ACC112 (cell line): ENCODE results near the gene RBM11.
A peak's percentile ranks its signal among the peaks of the same experiment; 100 is the strongest.
"Not testable (repeated sequence)": the region's sequence is repeated elsewhere in the genome, so short reads cannot be mapped to it uniquely, and the experiment has no call there.

ENCODE experiments used
- H2AFZ ChIP-seq: fragments of 200-600 bp; sonication (generic); one replicate; pipeline ENCODE4 v1.6.0; 2017; ENCODE audit warnings: antibody characterized with exemption, low read length; ENCODE audit not compliant: unreplicated experiment
- H3K27ac ChIP-seq: fragments of 200-600 bp; sonication (generic); 2 replicates; pipeline ENCODE4 v1.5.1; 2014; ENCODE audit warnings: low read depth, mild to moderate bottlenecking, antibody characterized with exemption, low read length, moderate library complexity
- H3K27me3 ChIP-seq: fragments of 200-600 bp; sonication (generic); 2 replicates; pipeline ENCODE4 v1.6.1; 2014; ENCODE audit warnings: mild to moderate bottlenecking, antibody characterized with exemption, low read length, moderate library complexity, mixed read lengths; ENCODE audit not compliant: insufficient read depth
- H3K36me3 ChIP-seq: fragments of 200-600 bp; sonication (generic); 2 replicates; pipeline ENCODE4 v1.6.1; 2016; ENCODE audit warnings: mild to moderate bottlenecking, antibody characterized with exemption, low read length, moderate library complexity, mixed read lengths; ENCODE audit not compliant: insufficient read depth
- H3K4me1 ChIP-seq: fragments of 200-600 bp; sonication (generic); one replicate; pipeline ENCODE4 v1.6.1; 2016; ENCODE audit warnings: low read length, mixed read lengths; ENCODE audit not compliant: insufficient read depth, unreplicated experiment, control insufficient read depth
- H3K4me3 ChIP-seq: fragments of 200-600 bp; sonication (generic); 2 replicates; pipeline ENCODE4 v1.5.1; 2014; ENCODE audit warnings: mild to moderate bottlenecking, low read depth, low read length
- H3K79me2 ChIP-seq: fragments of 200-600 bp; sonication (generic); one replicate; pipeline ENCODE4 v1.6.0; 2016; ENCODE audit warnings: low read length; ENCODE audit not compliant: control insufficient read depth, unreplicated experiment, insufficient read depth

RBM11 gene

GRCh38 chr21:14215971-14216641, at the start of gene RBM11:
RBM11 (plus strand) TSS chr21:14216157; CDS start chr21:14216187, 30 bp downstream.
- H2AFZ ChIP-seq = peak within 1 kb of the TSS; percentile 20
- no peak within 1 kb of the TSS for H3K27ac ChIP-seq
- H3K27me3 ChIP-seq = peaks cover 49% of the 10 kb centered on the region
- H3K4me1 ChIP-seq = peaks cover 3% of the 10 kb centered on the region
- peak within 1 kb of the TSS; percentile 70 for H3K4me3 ChIP-seq
- H3K79me2 ChIP-seq = no peaks in the 10 kb centered on the region
- no peaks in the 10 kb centered on the region for H3K36me3 ChIP-seq

GRCh38 chr21:14166463-14167223, 49.3 kb upstream of the RBM11 start:
- not testable (repeated sequence) for H3K4me3 ChIP-seq, H3K36me3 ChIP-seq, H3K27ac ChIP-seq, H3K27me3 ChIP-seq, H3K79me2 ChIP-seq, H2AFZ ChIP-seq, H3K4me1 ChIP-seq

- H2AFZ ChIP-seq = no peak overlapping the region
- peaks cover 37% of the 10 kb centered on the region for H3K27me3 ChIP-seq
- H3K36me3 ChIP-seq = no peaks in the 10 kb centered on the region
- no peaks in the 10 kb centered on the region for H3K79me2 ChIP-seq
- no peak overlapping the region for H3K27ac ChIP-seq
- H3K4me1 ChIP-seq = no peaks in the 10 kb centered on the region
- no peak overlapping the region for H3K4me3 ChIP-seq
Measured at GRCh38 chr21:14206222-14206621, 9.7 kb upstream of the RBM11 start.

- H3K36me3 ChIP-seq = no peaks in the 10 kb centered on the region
- peaks cover 55% of the 10 kb centered on the region for H3K27me3 ChIP-seq
- H2AFZ ChIP-seq = no peak within 1 kb of the TSS
- no peaks in the 10 kb centered on the region for H3K4me1 ChIP-seq
- no peak within 1 kb of the TSS for H3K4me3 ChIP-seq
- H3K27ac ChIP-seq = no peak within 1 kb of the TSS
- H3K79me2 ChIP-seq = no peaks in the 10 kb centered on the region
Measured at GRCh38 chr21:14210738-14211137, 5.2 kb upstream of the RBM11 start, which contains the start of gene LIPI. LIPI (minus strand) TSS chr21:14210955; CDS start chr21:14210845, 110 bp downstream.

- Histone ChIP-seq H3K36me3 (no peaks in the 10 kb centered on the region), H3K79me2 (no peaks in the 10 kb centered on the region), H2AFZ (no peak overlapping the region), H3K4me1 (peaks cover 3% of the 10 kb centered on the region), H3K27me3 (peaks cover 56% of the 10 kb centered on the region), H3K27ac (no peak overlapping the region), H3K4me3 (no peak overlapping the region)
Measured at GRCh38 chr21:14213164-14213563, 2.8 kb upstream of the RBM11 start.

GRCh38 chr21:14223365-14223764, 7.4 kb downstream of the RBM11 start:
- Histone ChIP-seq H3K4me1 (no peaks in the 10 kb centered on the region), H3K27me3 (peaks cover 9% of the 10 kb centered on the region), H3K27ac (no peak overlapping the region), H3K79me2 (no peaks in the 10 kb centered on the region), H3K4me3 (no peak overlapping the region), H3K36me3 (no peaks in the 10 kb centered on the region), H2AFZ (no peak overlapping the region)

GRCh38 chr21:14229399-14229798, 13.4 kb downstream of the RBM11 start:
- Histone ChIP-seq H3K36me3 (no peaks in the 10 kb centered on the region), H3K4me3 (no peak overlapping the region), H3K4me1 (no peaks in the 10 kb centered on the region), H3K79me2 (no peaks in the 10 kb centered on the region), H3K27ac (no peak overlapping the region), H2AFZ (no peak overlapping the region), H3K27me3 (no peaks in the 10 kb centered on the region; the same call in 1 of the 2 replicates)

GRCh38 chr21:14235101-14235500, 19.1 kb downstream of the RBM11 start:
- peaks cover 12% of the 10 kb centered on the region; the same call in 1 of the 2 replicates for H3K27me3 ChIP-seq
- H3K27ac ChIP-seq = no peak overlapping the region
- no peak overlapping the region for H2AFZ ChIP-seq
- no peaks in the 10 kb centered on the region for H3K79me2 ChIP-seq
- no peaks in the 10 kb centered on the region for H3K4me1 ChIP-seq
- H3K4me3 ChIP-seq = no peak overlapping the region
- no peaks in the 10 kb centered on the region for H3K36me3 ChIP-seq

- Histone ChIP-seq H3K27ac (no peak overlapping the region), H3K4me3 (no peak overlapping the region), H3K79me2 (no peaks in the 10 kb centered on the region), H3K27me3 (peaks cover 12% of the 10 kb centered on the region; the same call in 1 of the 2 replicates), H3K36me3 (no peaks in the 10 kb centered on the region), H3K4me1 (no peaks in the 10 kb centered on the region), H2AFZ (no peak overlapping the region)
Measured at GRCh38 chr21:14236180-14236579, 20.2 kb downstream of the RBM11 start.

- H3K36me3 ChIP-seq = no peaks in the 10 kb centered on the region
- H3K27ac ChIP-seq = no peak overlapping the region
- H2AFZ ChIP-seq = no peak overlapping the region
- H3K4me1 ChIP-seq = no peaks in the 10 kb centered on the region
- H3K79me2 ChIP-seq = no peaks in the 10 kb centered on the region
- H3K4me3 ChIP-seq = no peak overlapping the region
- H3K27me3 ChIP-seq = peaks cover 12% of the 10 kb centered on the region; the same call in 1 of the 2 replicates
Measured at GRCh38 chr21:14239281-14239680, 23.3 kb downstream of the RBM11 start.

GRCh38 chr21:14241297-14241696, 25.3 kb downstream of the RBM11 start:
- H3K4me3 ChIP-seq = no peak overlapping the region
- H3K36me3 ChIP-seq = no peaks in the 10 kb centered on the region
- H3K27ac ChIP-seq = no peak overlapping the region

More at GRCh38 chr21:14241297-14241696, 25.3 kb downstream of the RBM11 start:
- H3K79me2 ChIP-seq = no peaks in the 10 kb centered on the region
- peaks cover 6% of the 10 kb centered on the region for H3K27me3 ChIP-seq
- H3K4me1 ChIP-seq = no peaks in the 10 kb centered on the region
- no peak overlapping the region for H2AFZ ChIP-seq
